ENCODE results near the gene CNOT2. TPM values are rescaled to one million over a fixed set of nuclear protein-coding genes. Genes with fewer than 3 reads are reported as not detected.
A peak's percentile ranks its signal among the peaks of the same experiment; 100 is the strongest.

The CNOT2 gene
- total RNA-seq, 1 donor from 2014 or later: 134 TPM

GRCh38 chr12:70353780-70354660 lies 110.8 kb downstream of the CNOT2 start:
- H3K9me3 ChIP-seq (ENCODE audit: control insufficient read depth in 3 of 3, low read length in 3 of 3): no peaks in the 10 kb centered on the region
- H3K36me3 ChIP-seq (ENCODE audit: control insufficient read depth in 3 of 3, insufficient read depth in 3 of 3, low read length in 3 of 3): peaks cover 0 to 11% (median 9%) of the 10 kb centered on the region in 3 donors
- H3K27ac ChIP-seq (ENCODE audit: low read depth, low read length): no peak overlapping the region
- no peaks in the 10 kb centered on the region for H3K27me3 ChIP-seq (ENCODE audit: control insufficient read depth in 3 of 3, insufficient read depth in 3 of 3, low read length in 3 of 3)
- no peaks in the 10 kb centered on the region for H3K4me1 ChIP-seq (ENCODE audit: control insufficient read depth in 3 of 3, insufficient read depth in 3 of 3, low read length in 3 of 3)
- no peak overlapping the region for H3K4me3 ChIP-seq (ENCODE audit: low read length in 3 of 3)
- H3K9ac ChIP-seq (ENCODE audit: low read depth in 1 of 3, low read length in 3 of 3): no peak overlapping the region

DNA sequence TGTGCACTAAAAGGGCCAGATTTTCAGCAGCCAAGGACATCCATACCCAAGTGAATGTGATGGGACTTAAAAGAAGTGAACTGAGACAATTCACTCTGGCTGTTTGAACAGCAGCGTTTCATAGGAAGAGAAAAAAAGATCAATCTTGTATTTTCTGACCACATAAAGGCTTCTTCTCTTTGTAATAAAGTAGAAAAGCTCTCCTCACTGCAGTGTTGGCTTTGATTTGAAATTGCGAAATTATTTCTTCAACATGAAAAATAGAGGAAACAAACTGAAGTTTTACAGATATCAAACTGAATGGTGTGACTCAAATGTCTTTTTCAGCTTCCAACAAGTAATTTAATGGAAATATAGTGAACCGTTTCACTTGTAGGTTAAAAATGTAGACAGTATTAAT lies 111.6 kb downstream of the CNOT2 start:
- Histone ChIP-seq H3K27me3 (ENCODE audit: control insufficient read depth in 3 of 3, insufficient read depth in 3 of 3, low read length in 3 of 3) (no peaks in the 10 kb centered on the region), H3K36me3 (ENCODE audit: control insufficient read depth in 3 of 3, insufficient read depth in 3 of 3, low read length in 3 of 3) (peaks cover 0 to 11% (median 6%) of the 10 kb centered on the region in 3 donors)

GRCh38 chr12:70355972-70356371 lies 112.7 kb downstream of the CNOT2 start:
- H3K27ac ChIP-seq (ENCODE audit: low read depth, low read length): no peak overlapping the region
- no peaks in the 10 kb centered on the region for H3K9me3 ChIP-seq (ENCODE audit: control insufficient read depth in 3 of 3, low read length in 3 of 3)
- peaks cover 0 to 11% (median 6%) of the 10 kb centered on the region in 3 donors for H3K36me3 ChIP-seq (ENCODE audit: control insufficient read depth in 3 of 3, insufficient read depth in 3 of 3, low read length in 3 of 3)
- H3K4me3 ChIP-seq (ENCODE audit: low read length in 3 of 3): no peak overlapping the region
- no peaks in the 10 kb centered on the region for H3K4me1 ChIP-seq (ENCODE audit: control insufficient read depth in 3 of 3, insufficient read depth in 3 of 3, low read length in 3 of 3)
- H3K9ac ChIP-seq (ENCODE audit: low read depth in 1 of 3, low read length in 3 of 3): no peak overlapping the region
- no peaks in the 10 kb centered on the region for H3K27me3 ChIP-seq (ENCODE audit: control insufficient read depth in 3 of 3, insufficient read depth in 3 of 3, low read length in 3 of 3)

More for the DNA sequence above, 111.6 kb downstream of the CNOT2 start:
- Histone ChIP-seq H3K9ac (ENCODE audit: low read depth in 1 of 3, low read length in 3 of 3) (no peak overlapping the region), H3K4me3 (ENCODE audit: low read length in 3 of 3) (no peak overlapping the region), H3K4me1 (ENCODE audit: control insufficient read depth in 3 of 3, insufficient read depth in 3 of 3, low read length in 3 of 3) (no peaks in the 10 kb centered on the region), H3K9me3 (ENCODE audit: control insufficient read depth in 3 of 3, low read length in 3 of 3) (no peaks in the 10 kb centered on the region), H3K27ac (ENCODE audit: low read depth, low read length) (no peak overlapping the region)

- Histone ChIP-seq H3K4me1 (ENCODE audit: control insufficient read depth in 3 of 3, insufficient read depth in 3 of 3, low read length in 3 of 3) (no peaks in the 10 kb centered on the region), H3K27ac (ENCODE audit: low read depth, low read length) (no peak overlapping the region), H3K4me3 (ENCODE audit: low read length in 3 of 3) (no peak overlapping the region), H3K27me3 (ENCODE audit: control insufficient read depth in 3 of 3, insufficient read depth in 3 of 3, low read length in 3 of 3) (peaks cover 1 to 7% (median 5%) of the 10 kb centered on the region in 3 donors), H3K9me3 (ENCODE audit: control insufficient read depth in 3 of 3, low read length in 3 of 3) (no peaks in the 10 kb centered on the region), H3K36me3 (ENCODE audit: control insufficient read depth in 3 of 3, insufficient read depth in 3 of 3, low read length in 3 of 3) (peaks cover 0 to 4% (median 3%) of the 10 kb centered on the region in 3 donors), H3K9ac (ENCODE audit: low read depth in 1 of 3, low read length in 3 of 3) (no peak overlapping the region)
Observed at GRCh38 chr12:70359458-70360197, 116.4 kb downstream of the CNOT2 start.

DNA sequence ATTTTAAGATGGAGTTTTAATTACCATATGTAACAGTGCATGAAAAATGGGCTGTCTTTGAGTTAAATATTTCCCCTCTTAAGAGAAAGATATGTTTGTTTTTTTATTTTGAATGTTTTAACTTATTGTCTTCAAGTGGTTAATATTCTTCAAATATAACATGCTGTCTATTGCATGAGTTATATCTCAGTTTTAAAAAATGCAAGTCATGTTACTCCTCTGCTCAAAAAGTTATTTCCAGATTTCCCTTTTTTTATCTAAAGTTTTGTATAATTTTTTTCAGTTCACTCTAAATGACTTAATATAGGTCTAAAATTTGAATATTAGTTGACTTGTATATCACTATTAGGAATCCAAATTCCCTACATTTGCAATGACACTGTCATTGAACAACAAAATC lies 117.0 kb downstream of the CNOT2 start:
- H3K27ac ChIP-seq (ENCODE audit: low read depth, low read length): no peak overlapping the region
- H3K9ac ChIP-seq (ENCODE audit: low read depth in 1 of 3, low read length in 3 of 3): no peak overlapping the region
- peaks cover 7 to 11% (median 11%) of the 10 kb centered on the region in 3 donors for H3K27me3 ChIP-seq (ENCODE audit: control insufficient read depth in 3 of 3, insufficient read depth in 3 of 3, low read length in 3 of 3)
- H3K4me3 ChIP-seq (ENCODE audit: low read length in 3 of 3): no peak overlapping the region
- no peaks in the 10 kb centered on the region for H3K9me3 ChIP-seq (ENCODE audit: control insufficient read depth in 3 of 3, low read length in 3 of 3)
- peaks cover 2 to 3% (median 3%) of the 10 kb centered on the region in 3 donors for H3K4me1 ChIP-seq (ENCODE audit: control insufficient read depth in 3 of 3, insufficient read depth in 3 of 3, low read length in 3 of 3)
- H3K36me3 ChIP-seq (ENCODE audit: control insufficient read depth in 3 of 3, insufficient read depth in 3 of 3, low read length in 3 of 3): no peaks in the 10 kb centered on the region

- peak overlapping the region in 1 of 3 donors; percentile 36 for H3K9ac ChIP-seq (ENCODE audit: low read depth in 1 of 3, low read length in 3 of 3)
- peaks cover 15 to 18% (median 17%) of the 10 kb centered on the region in 3 donors for H3K4me1 ChIP-seq (ENCODE audit: control insufficient read depth in 3 of 3, insufficient read depth in 3 of 3, low read length in 3 of 3)
- H3K27ac ChIP-seq (ENCODE audit: low read depth, low read length): no peak overlapping the region
- peaks cover 10 to 28% (median 25%) of the 10 kb centered on the region in 3 donors for H3K27me3 ChIP-seq (ENCODE audit: control insufficient read depth in 3 of 3, insufficient read depth in 3 of 3, low read length in 3 of 3)
- H3K36me3 ChIP-seq (ENCODE audit: control insufficient read depth in 3 of 3, insufficient read depth in 3 of 3, low read length in 3 of 3): no peaks in the 10 kb centered on the region
- H3K9me3 ChIP-seq (ENCODE audit: control insufficient read depth in 3 of 3, low read length in 3 of 3): no peaks in the 10 kb centered on the region
- peak overlapping the region; percentile 65 to 71 (median 71) for H3K4me3 ChIP-seq (ENCODE audit: low read length in 3 of 3)
Observed at GRCh38 chr12:70364695-70365397, 121.6 kb downstream of the CNOT2 start.

GRCh38 chr12:70365398-70365647 lies 122.1 kb downstream of the CNOT2 start:
- Histone ChIP-seq H3K4me3 (ENCODE audit: low read length in 3 of 3) (peak overlapping the region; percentile 65 to 71 (median 71)), H3K9ac (ENCODE audit: low read depth in 1 of 3, low read length in 3 of 3) (peak overlapping the region in 2 of 3 donors; percentile 36 to 56), H3K27ac (ENCODE audit: low read depth, low read length) (no peak overlapping the region), H3K36me3 (ENCODE audit: control insufficient read depth in 3 of 3, insufficient read depth in 3 of 3, low read length in 3 of 3) (no peaks in the 10 kb centered on the region), H3K9me3 (ENCODE audit: control insufficient read depth in 3 of 3, low read length in 3 of 3) (no peaks in the 10 kb centered on the region), H3K27me3 (ENCODE audit: control insufficient read depth in 3 of 3, insufficient read depth in 3 of 3, low read length in 3 of 3) (peaks cover 10 to 28% (median 25%) of the 10 kb centered on the region in 3 donors), H3K4me1 (ENCODE audit: control insufficient read depth in 3 of 3, insufficient read depth in 3 of 3, low read length in 3 of 3) (peaks cover 15 to 18% (median 17%) of the 10 kb centered on the region in 3 donors)

GRCh38 chr12:70365648-70366518 lies 122.7 kb downstream of the CNOT2 start, which contains the start of gene KCNMB4:
KCNMB4 (plus strand) TSS chr12:70366290; CDS start chr12:70366735, 445 bp downstream.
- Histone ChIP-seq H3K4me1 (ENCODE audit: control insufficient read depth in 3 of 3, insufficient read depth in 3 of 3, low read length in 3 of 3) (peaks cover 15 to 18% (median 17%) of the 10 kb centered on the region in 3 donors), H3K9me3 (ENCODE audit: control insufficient read depth in 3 of 3, low read length in 3 of 3) (no peaks in the 10 kb centered on the region), H3K27ac (ENCODE audit: low read depth, low read length) (no peak within 1 kb of the TSS)

More at GRCh38 chr12:70365648-70366518, 122.7 kb downstream of the CNOT2 start, which contains the start of gene KCNMB4:
- Histone ChIP-seq H3K27me3 (ENCODE audit: control insufficient read depth in 3 of 3, insufficient read depth in 3 of 3, low read length in 3 of 3) (peaks cover 10 to 28% (median 25%) of the 10 kb centered on the region in 3 donors), H3K36me3 (ENCODE audit: control insufficient read depth in 3 of 3, insufficient read depth in 3 of 3, low read length in 3 of 3) (no peaks in the 10 kb centered on the region), H3K4me3 (ENCODE audit: low read length in 3 of 3) (peak within 1 kb of the TSS; percentile 65 to 85 (median 85)), H3K9ac (ENCODE audit: low read depth in 1 of 3, low read length in 3 of 3) (peak within 1 kb of the TSS; percentile 51 to 66 (median 56))

Data from skeletal muscle tissue (tissue), 4 donors.